Activated naive CD4-positive, alpha-beta T cell treated with Interleukin-2 at 50 U/mL for 16 hours (primary cell): ENCODE data around the gene KRTAP20-1.

ENCODE experiments used
- DNase-seq: peaks from one replicate; pipeline ENCODE4 v3.0.0-alpha.2; 2020

Gene KRTAP20-1

GRCh38 chr21:30652891-30653290 lies 36.7 kb downstream of the KRTAP20-1 start:
- no peak for DNase-seq
